NCI-H2227 (cell line): ENCODE data around the gene ACAA1.
"Not testable (repeated sequence)": the region's sequence is repeated elsewhere in the genome, so short reads cannot be mapped to it uniquely, and the experiment has no call there.

Experiments used
- DNase-seq: peaks from one replicate; lab custom pipeline; 2025; ENCODE audit not compliant: unreplicated experiment; lab: John Stamatoyannopoulos, UW

ACAA1 gene

DNA sequence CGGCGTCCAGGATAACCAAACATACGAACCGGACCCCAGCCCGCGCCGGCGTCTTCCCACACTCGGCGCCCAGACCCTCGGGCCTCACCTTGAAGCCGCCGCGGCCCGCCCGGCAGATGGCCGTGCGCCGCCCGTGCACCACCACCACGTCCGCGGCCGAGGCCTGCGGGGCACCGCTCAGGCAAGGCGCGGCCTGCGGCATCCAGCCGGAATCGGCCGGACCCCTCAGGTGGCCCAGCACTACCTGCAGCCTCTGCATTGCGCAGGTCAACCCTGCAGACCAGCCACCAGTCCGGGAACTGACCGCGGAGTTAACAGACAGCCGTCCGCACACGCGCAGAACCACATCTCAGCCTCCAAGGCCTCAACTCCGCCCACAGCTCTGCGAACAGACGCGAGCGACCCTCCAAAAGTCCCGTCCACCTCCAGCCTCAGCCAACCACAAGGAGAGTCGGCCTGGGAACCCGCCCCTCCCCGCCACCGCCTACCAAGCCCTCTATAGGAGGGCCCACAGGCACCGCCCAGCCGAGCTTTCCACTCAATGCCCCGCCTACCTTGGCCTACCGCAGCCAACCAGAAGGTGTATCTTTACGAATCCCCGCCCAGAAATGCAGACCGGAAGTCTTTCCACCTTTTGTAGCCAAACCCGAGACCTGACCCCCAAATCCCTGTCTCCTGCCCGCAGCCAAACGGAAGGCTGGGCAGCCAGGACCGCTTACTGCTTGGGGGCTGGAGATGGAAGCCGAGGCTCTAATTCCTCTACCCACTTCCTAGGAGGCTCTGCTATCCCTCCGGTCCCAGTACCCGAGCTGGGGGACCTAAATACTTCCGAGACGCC lies at the start of gene ACAA1:
ACAA1 (minus strand) TSS at position 351 of the 838 bp plus-strand sequence; CDS start at position 259, 92 bp downstream.
- DNase-seq: peak; percentile 97

DNA sequence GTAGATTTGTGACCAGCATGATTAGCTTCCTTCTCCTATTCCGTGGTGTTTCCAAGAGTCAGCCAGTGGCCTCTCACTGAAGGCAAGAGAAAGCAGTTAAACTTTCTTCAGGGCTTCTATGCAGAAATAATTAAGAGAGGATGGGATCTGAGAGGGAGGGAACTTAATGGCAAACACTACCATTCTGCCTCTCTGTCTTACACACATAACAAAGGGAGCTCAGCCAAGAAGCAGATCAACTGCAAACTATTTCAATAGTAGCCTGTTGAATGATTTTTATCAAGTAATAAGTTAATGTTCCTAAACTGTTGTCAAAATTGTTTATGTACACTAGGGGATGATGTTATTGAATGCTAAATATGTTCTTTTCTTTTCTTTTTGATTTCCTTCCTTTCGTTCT lies 40.3 kb upstream of the ACAA1 start:
- no peak for DNase-seq

DNA sequence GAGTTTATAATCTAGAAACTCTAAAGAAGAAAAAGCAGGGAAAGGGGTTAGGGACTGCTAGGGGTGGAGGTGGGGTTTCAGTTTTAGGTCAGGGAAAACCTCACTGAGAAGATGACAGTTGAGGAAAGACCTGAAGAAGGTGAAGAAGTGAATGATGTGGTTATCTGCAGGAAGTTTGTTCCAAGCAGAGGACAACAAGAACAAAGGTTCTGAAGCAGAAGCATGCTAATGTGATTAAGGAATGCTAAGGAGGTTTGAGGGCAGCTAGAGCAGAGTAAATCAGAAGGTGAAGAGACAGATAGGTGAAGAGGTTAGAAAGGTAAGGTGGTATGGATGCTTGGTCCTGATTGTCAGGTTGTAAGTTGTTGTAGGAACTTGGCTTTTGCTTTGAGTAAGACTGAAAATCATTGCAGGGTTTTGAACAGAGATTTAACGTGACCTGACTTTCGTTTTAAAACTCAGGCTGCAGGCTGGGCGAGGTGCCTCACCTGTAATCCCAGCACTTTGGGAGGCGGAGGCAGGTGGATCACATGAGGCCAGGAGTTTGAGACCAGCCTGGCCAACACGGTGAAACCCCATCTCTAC lies 37.0 kb upstream of the ACAA1 start:
- no peak for DNase-seq

- no peak for DNase-seq
Observed at GRCh38 chr3:38171622-38172021, 34.7 kb upstream of the ACAA1 start.

DNA sequence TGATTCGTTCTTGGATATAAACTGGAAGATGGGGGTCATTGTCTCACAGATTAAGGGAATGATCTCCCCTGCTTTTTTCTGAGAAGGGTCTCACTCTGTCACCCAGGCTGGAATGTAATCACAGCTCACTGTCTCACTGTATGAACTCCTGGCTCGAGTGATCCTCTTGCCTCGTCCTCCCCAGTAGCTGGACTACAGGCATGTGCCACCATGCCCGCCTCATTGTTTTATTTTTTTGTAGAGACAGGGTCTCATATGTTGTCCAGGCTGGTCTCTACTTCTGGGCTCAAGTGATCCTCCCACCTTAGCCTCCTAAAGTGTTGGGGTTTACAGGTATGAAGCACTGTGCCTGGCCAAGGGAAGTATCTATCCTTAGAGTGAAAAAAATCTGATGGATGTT lies 33.8 kb upstream of the ACAA1 start:
- no peak for DNase-seq

GRCh38 chr3:38169027-38169317 lies 32.0 kb upstream of the ACAA1 start:
- no peak for DNase-seq

- DNase-seq: no peak
Observed at GRCh38 chr3:38168151-38169026, 31.5 kb upstream of the ACAA1 start.

GRCh38 chr3:38167591-38167990 lies 30.7 kb upstream of the ACAA1 start:
- no peak for DNase-seq

GRCh38 chr3:38165722-38166387 lies 28.9 kb upstream of the ACAA1 start:
- DNase-seq: peak; percentile 61

DNA sequence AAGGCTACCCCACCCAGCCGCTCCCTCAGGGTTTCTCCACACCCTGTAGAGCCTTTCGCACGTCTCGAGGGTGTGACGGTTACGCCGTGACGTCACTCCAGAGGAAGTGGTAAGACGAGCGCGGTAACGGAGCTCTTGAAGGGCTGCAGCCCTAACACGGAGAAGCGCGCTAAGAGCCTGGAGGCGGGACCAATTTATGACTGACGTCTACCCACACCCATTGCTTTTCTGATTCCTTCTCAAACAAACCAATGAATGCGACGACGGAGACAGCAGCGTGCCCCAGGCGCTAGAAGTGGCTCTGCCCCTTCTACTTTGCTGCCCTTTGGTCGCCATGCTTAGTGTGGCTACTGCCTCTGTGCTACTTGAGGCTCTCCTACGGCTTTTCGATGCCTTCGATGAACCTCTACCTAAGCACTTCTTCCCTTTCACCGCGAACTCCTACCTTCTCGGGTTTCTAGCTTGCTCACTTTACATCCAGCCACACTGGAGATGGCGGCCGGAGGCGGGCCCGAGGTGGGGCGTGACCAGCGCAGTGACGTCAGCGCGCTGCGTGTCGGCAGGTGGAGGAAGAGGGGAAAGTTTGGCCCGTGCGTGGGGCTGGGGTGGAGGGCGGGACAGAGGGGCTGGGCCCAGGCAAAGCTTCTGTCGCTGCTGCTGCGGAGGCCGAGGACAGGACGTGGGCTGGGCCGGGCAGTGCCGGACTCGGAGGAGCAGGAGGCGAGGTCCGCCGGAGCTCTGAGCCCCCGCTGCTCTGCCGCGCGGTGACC lies 28.2 kb upstream of the ACAA1 start, which contains the start of gene OXSR1:
OXSR1 (plus strand) TSS at position 586 of the 770 bp plus-strand sequence. CDS start 340 bp downstream, outside the sequence.
- DNase-seq: peak; percentile 98

GRCh38 chr3:38164643-38164951 lies 27.7 kb upstream of the ACAA1 start:
- no peak for DNase-seq

DNA sequence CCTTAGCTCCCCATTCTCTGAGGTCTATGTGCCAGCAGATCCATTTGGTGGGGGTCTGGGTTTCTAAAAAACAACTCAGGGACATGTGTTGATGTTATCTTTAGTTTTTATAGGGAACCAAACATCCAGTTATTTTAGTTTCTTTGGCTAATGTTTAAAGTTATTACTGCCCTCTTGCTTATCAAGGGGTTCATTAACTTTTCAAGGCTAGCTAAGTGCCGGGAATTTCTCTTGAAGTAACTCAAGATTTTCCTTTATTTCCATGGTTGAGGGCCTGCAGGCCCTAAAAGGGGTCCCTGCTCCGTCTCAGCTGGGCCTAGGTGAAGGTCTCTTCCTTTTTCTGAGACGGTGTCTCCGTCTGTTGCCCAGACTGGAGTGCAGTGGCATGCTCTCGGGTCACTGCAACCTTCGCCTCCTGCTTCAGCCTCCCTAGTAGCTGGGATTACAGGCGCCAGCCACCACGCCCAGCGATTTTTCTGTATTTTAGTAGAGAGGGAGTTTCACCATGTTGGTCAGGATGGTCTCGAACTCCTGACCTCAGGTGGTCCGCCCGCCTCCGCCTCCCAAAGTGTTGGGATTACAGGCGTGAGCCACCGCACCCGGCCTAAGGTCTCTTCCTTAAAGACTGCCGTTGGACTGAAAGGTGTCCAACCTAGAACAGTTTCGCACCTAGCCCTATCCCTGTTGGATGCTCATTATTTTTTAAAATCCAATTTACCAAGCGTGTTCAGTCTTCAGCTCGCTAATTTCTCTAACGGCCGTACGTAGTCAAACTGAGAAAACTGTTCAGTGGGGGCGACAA lies 27.1 kb upstream of the ACAA1 start:
- DNase-seq: no peak

GRCh38 chr3:38163117-38163840 lies 26.4 kb upstream of the ACAA1 start:
- no peak for DNase-seq

DNA sequence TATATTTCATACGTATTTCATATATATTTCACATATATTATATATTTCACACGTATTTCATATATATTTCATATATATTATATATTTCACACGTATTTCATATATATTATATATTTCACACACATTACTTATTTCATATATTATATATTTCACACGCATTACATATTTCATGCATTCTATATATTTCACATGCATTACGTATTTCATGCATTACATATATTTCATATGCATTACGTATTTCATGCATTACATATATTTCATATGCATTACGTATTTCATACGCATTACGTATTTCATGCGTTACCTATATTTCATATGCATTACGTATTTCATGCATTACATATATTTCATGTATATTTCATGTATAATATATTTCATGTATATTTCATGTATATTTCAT lies 23.8 kb upstream of the ACAA1 start:
- not testable (repeated sequence) for DNase-seq

GRCh38 chr3:38158472-38158871 lies 21.5 kb upstream of the ACAA1 start:
- DNase-seq: no peak

DNA sequence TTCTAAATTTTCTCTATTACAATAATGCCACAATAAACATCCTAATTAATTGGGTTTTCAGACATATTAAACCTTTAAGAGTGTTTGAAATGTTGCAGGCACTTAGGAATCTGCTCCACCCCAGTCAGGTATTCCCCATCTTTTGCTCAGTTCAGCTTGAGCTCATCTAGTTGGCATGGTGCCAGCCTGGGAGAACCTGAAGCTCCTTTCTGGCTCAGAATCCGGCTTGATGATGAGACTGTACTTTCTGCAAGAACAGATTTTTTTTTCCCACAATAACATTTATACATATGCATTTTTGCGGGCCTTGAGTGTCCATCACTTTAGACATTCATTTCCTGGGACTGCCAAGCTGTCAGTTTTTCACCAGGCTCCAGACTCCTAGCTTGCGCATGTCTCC lies 20.7 kb upstream of the ACAA1 start:
- peak; percentile 31 for DNase-seq

DNA sequence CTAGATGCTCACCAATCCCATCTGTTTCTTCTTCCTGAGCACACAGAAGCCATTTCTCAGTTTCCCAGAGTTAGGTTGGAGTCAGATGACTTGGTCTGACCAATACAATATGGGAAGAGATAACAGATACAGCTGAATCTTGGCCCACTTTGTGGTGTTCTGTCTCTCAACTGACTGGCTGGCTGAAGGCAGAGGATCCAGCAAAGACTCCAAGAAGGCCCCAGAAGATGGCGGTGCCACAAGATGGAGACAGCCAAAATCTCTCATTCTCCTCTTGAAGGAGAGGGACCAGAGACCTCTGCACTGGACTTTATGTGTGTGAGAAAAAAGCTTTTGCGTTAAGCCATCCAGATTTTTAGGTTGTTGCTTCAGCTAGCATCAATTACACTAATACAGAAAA lies 20.2 kb upstream of the ACAA1 start:
- no peak for DNase-seq

DNA sequence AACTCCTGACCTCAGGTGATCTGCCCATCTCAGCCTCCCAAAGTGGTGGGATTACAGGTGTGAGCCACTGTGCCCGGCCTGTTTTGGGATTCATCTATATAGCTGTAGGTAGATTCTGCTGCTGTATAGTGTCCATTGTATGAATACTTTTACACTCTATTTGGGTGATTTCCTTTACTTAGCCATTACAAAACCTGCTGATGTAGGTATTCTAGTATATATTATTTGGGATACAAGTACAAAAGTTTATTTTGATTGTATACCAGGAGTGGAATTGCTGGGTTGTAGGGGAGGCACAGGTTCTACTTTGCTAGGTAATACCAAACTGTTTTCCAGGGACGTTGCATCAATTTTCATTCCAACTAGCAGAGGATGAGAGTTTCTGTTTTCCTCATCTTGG lies 18.9 kb upstream of the ACAA1 start:
- DNase-seq: no peak

GRCh38 chr3:38154625-38155255 lies 17.8 kb upstream of the ACAA1 start:
- DNase-seq: no peak
